ENCODE data around the gene CAPN6.

Gene CAPN6

GRCh38 chrX:111270339-111270738, at the start of gene CAPN6:
Gene CAPN6 (minus strand): TSS chrX:111270483. CDS start chrX:111263936, 6,547 bp downstream.
- no peak for TF ChIP-seq POLR2A (IDR thresholded peaks at IDR 0.05; ENCODE audit: low read depth, low read length)

GRCh38 chrX:111319451-111319850, 49.2 kb upstream of the CAPN6 start:
- FAIRE-seq (no peak), DNase-seq (ENCODE audit: insufficient read length, low spot score) (no peak)
- no peak for TF ChIP-seq POLR2A (IDR thresholded peaks at IDR 0.05; ENCODE audit: low read depth, low read length)

More at GRCh38 chrX:111270339-111270738, at the start of gene CAPN6:
- FAIRE-seq (no peak), DNase-seq (ENCODE audit: insufficient read length, low spot score) (peak; percentile 3)

GRCh38 chrX:111318901-111319300, 48.6 kb upstream of the CAPN6 start:
- no peak for FAIRE-seq
- no peak for TF ChIP-seq POLR2A (IDR thresholded peaks at IDR 0.05; ENCODE audit: low read depth, low read length)
- DNase-seq (ENCODE audit: insufficient read length, low spot score), result no peak

- no peak for FAIRE-seq
- TF ChIP-seq POLR2A (IDR thresholded peaks at IDR 0.05; ENCODE audit: low read depth, low read length), result no peak
- DNase-seq (ENCODE audit: insufficient read length, low spot score), result no peak
Observed at GRCh38 chrX:111309083-111309482, 38.8 kb upstream of the CAPN6 start.

GRCh38 chrX:111308039-111308438, 37.8 kb upstream of the CAPN6 start:
- TF ChIP-seq POLR2A (IDR thresholded peaks at IDR 0.05; ENCODE audit: low read depth, low read length), result no peak
- no peak for DNase-seq (ENCODE audit: insufficient read length, low spot score)
- no peak for FAIRE-seq

GRCh38 chrX:111302284-111302683, 32.0 kb upstream of the CAPN6 start:
- DNase-seq (ENCODE audit: insufficient read length, low spot score) (no peak), FAIRE-seq (no peak)
- no peak for TF ChIP-seq POLR2A (IDR thresholded peaks at IDR 0.05; ENCODE audit: low read depth, low read length)

- no peak for FAIRE-seq
- TF ChIP-seq POLR2A (IDR thresholded peaks at IDR 0.05; ENCODE audit: low read depth, low read length), result no peak
- DNase-seq (ENCODE audit: insufficient read length, low spot score), result no peak
Observed at GRCh38 chrX:111288841-111289240, 18.6 kb upstream of the CAPN6 start.

- FAIRE-seq (no peak), DNase-seq (ENCODE audit: insufficient read length, low spot score) (no peak)
- no peak for TF ChIP-seq POLR2A (IDR thresholded peaks at IDR 0.05; ENCODE audit: low read depth, low read length)
Observed at GRCh38 chrX:111284631-111285293, 14.5 kb upstream of the CAPN6 start.

GRCh38 chrX:111283446-111283845, 13.2 kb upstream of the CAPN6 start:
- FAIRE-seq (no peak), DNase-seq (ENCODE audit: insufficient read length, low spot score) (no peak)
- TF ChIP-seq POLR2A (IDR thresholded peaks at IDR 0.05; ENCODE audit: low read depth, low read length), result no peak

GRCh38 chrX:111282991-111283390, 12.7 kb upstream of the CAPN6 start:
- DNase-seq (ENCODE audit: insufficient read length, low spot score) (no peak), FAIRE-seq (no peak)

GRCh38 chrX:111282139-111282538, 11.9 kb upstream of the CAPN6 start:
- no peak for TF ChIP-seq POLR2A (IDR thresholded peaks at IDR 0.05; ENCODE audit: low read depth, low read length)
- DNase-seq (ENCODE audit: insufficient read length, low spot score), result no peak
- no peak for FAIRE-seq

More at GRCh38 chrX:111282991-111283390, 12.7 kb upstream of the CAPN6 start:
- no peak for TF ChIP-seq POLR2A (IDR thresholded peaks at IDR 0.05; ENCODE audit: low read depth, low read length)

- no peak for TF ChIP-seq POLR2A (IDR thresholded peaks at IDR 0.05; ENCODE audit: low read depth, low read length)
- no peak for FAIRE-seq
- DNase-seq (ENCODE audit: insufficient read length, low spot score), result no peak
Observed at GRCh38 chrX:111268506-111268905, 1.8 kb downstream of the CAPN6 start.

GRCh38 chrX:111265486-111265885, 4.8 kb downstream of the CAPN6 start:
- DNase-seq (ENCODE audit: insufficient read length, low spot score), result no peak
- TF ChIP-seq POLR2A (IDR thresholded peaks at IDR 0.05; ENCODE audit: low read depth, low read length), result no peak
- FAIRE-seq, result no peak

- DNase-seq (ENCODE audit: insufficient read length, low spot score), result no peak
- TF ChIP-seq POLR2A (IDR thresholded peaks at IDR 0.05; ENCODE audit: low read depth, low read length), result no peak
Observed at GRCh38 chrX:111264385-111264784, 5.9 kb downstream of the CAPN6 start.

GRCh38 chrX:111262086-111262485, 8.2 kb downstream of the CAPN6 start:
- TF ChIP-seq POLR2A (IDR thresholded peaks at IDR 0.05; ENCODE audit: low read depth, low read length), result no peak
- no peak for FAIRE-seq
- DNase-seq (ENCODE audit: insufficient read length, low spot score), result no peak

More at GRCh38 chrX:111264385-111264784, 5.9 kb downstream of the CAPN6 start:
- FAIRE-seq, result no peak

All from H54 (cell line).